Erythroblast (primary cell): ENCODE results near the gene YLPM1.

Source experiments
- GATA1 ChIP-seq: IDR thresholded peaks from 2 replicates; pipeline ENCODE4 v1.6.1; 2011; ENCODE audit warnings: low read depth, mild to moderate bottlenecking, control low read depth, low read length, moderate library complexity
- POLR2A ChIP-seq: IDR thresholded peaks from 2 replicates; pipeline ENCODE4 v1.6.1; 2011; ENCODE audit warnings: mild to moderate bottlenecking, low read length

GRCh38 chr14:74834692-74835392 is 71.7 kb downstream of the YLPM1 start:
- no peak for TF ChIP-seq POLR2A
- TF ChIP-seq GATA1 = no peak
